C1 segment of cervical spinal cord (tissue), 14 donors: ENCODE data around the gene MAP3K12.
"Not testable (repeated sequence)": the region's sequence is repeated elsewhere in the genome, so short reads cannot be mapped to it uniquely, and the experiment has no call there.

Source experiments
- DNase-seq, 14 donors: peaks; one replicate each; lab custom pipeline; 2025; lab: John Stamatoyannopoulos, UW

Gene MAP3K12

GRCh38 chr12:53443955-53444354, 55.3 kb downstream of the MAP3K12 start:
- no peak for DNase-seq

GRCh38 chr12:53441040-53441833, 58.0 kb downstream of the MAP3K12 start, which contains the start of gene PRR13:
PRR13 (plus strand) TSS chr12:53441734; CDS start chr12:53442715, 981 bp downstream.
- DNase-seq, result peak; percentile 55 to 99 (median 94)

GRCh38 chr12:53439582-53439981, 59.7 kb downstream of the MAP3K12 start:
- not testable (repeated sequence) for DNase-seq

- not testable (repeated sequence) for DNase-seq
Measured at GRCh38 chr12:53435326-53435725, 63.9 kb downstream of the MAP3K12 start.

- DNase-seq, result no peak
Measured at GRCh38 chr12:53431187-53431586, 68.1 kb downstream of the MAP3K12 start.

GRCh38 chr12:53430116-53430515, 69.1 kb downstream of the MAP3K12 start:
- DNase-seq, result no peak
